Vagina (tissue), 2 donors: ENCODE data around the gene PTP4A2. TPM values are rescaled to one million over a fixed set of nuclear protein-coding genes. Genes with fewer than 3 reads are reported as not detected.

Experiments
- DNase-seq, 2 donors: peaks; one replicate each; pipeline ENCODE4 v3.0.0-alpha.2; 2017; ENCODE audit errors: extremely low spot score in 2 of 2
- H3K27ac ChIP-seq: fragments of 200-600 bp; sonication (generic); one replicate; pipeline ENCODE4 v1.5.1; 2019
- H3K27me3 ChIP-seq: fragments of 200-600 bp; sonication (generic); one replicate; pipeline ENCODE4 v1.5.1; 2019
- H3K36me3 ChIP-seq, 2 donors: fragments of 200-600 bp; sonication (generic); one replicate each; pipeline ENCODE4 v1.5.1; 2017 to 2019
- H3K4me1 ChIP-seq: fragments of 200-600 bp; sonication (generic); one replicate; pipeline ENCODE4 v1.5.1; 2019
- H3K4me3 ChIP-seq, 2 donors: fragments of 200-600 bp; sonication (generic); 1 replicate in 1 of 2; 2 replicates in 1 of 2; pipeline ENCODE4 v1.5.1; 2016 to 2019
- H3K9me3 ChIP-seq: fragments of 200-600 bp; sonication (generic); one replicate; pipeline ENCODE4 v1.5.1; 2019
- CTCF ChIP-seq, 3 experiments: fragments of 450-650 bp in 2 of 3; fragments of 200-600 bp in 1 of 3; sonication (generic) in 1 of 3; IDR thresholded peaks; one replicate each; pipeline ENCODE4 v1.5.1; 2017 to 2019; ENCODE audit warnings: antibody characterized with exemption in 3 of 3, mild to moderate bottlenecking in 2 of 3, moderate library complexity in 2 of 3
- POLR2A ChIP-seq, 2 donors: fragments of 450-650 bp; IDR thresholded peaks; one replicate each; pipeline ENCODE4 v1.6.1; 2017; ENCODE audit warnings: antibody characterized with exemption in 2 of 2, mild to moderate bottlenecking in 2 of 2, moderate library complexity in 2 of 2
- POLR2AphosphoS5 ChIP-seq, 2 donors: sonication (generic); formaldehyde crosslinking; IDR thresholded peaks; one replicate each; pipeline ENCODE4 v1.9.0; 2017; ENCODE audit warnings: antibody characterized with exemption in 2 of 2, mild to moderate bottlenecking in 2 of 2, low read depth in 1 of 2; ENCODE audit not compliant: insufficient read depth in 1 of 2
- intact Hi-C: fragments of 100-400 bp; cut with DNase I; formaldehyde crosslinking; loops from one replicate; pipeline ENCODE4 v1.15.1; 2023
- total RNA-seq: library from RNA; depleted of rRNA; stranded (reverse); fragments of >200 nt; gene quantifications from one replicate; pipeline ENCODE4 v1.2.3, GENCODE V29; 2016

Gene PTP4A2
- total RNA-seq, 1 donor from 2014 or later: 112 TPM

- DNase-seq: no peak
- peaks cover 33% of the 10 kb centered on the region for H3K4me1 ChIP-seq
- H3K4me3 ChIP-seq: no peak overlapping the region
- intact Hi-C loops: loop anchor here (10.0 kb wide), 1 partner anchor 145 kb away; the partner anchor contains the start of gene SPOCD1
- H3K9me3 ChIP-seq: no peaks in the 10 kb centered on the region
- H3K36me3 ChIP-seq: no peaks in the 10 kb centered on the region
- H3K27me3 ChIP-seq: no peaks in the 10 kb centered on the region
- no peak overlapping the region for H3K27ac ChIP-seq
- TF ChIP-seq POLR2A (IDR thresholded peaks at IDR 0.05) (no peak), POLR2AphosphoS5 (IDR thresholded peaks at IDR 0.05; ENCODE audit: insufficient read depth in 1 of 2, low read depth in 1 of 2) (no peak), CTCF (IDR thresholded peaks at IDR 0.05) (no peak)
Observed at GRCh38 chr1:31959521-31960340, 21.6 kb upstream of the PTP4A2 start.

- intact Hi-C loops: no loop called here
- no peak overlapping the region for H3K4me3 ChIP-seq
- no peaks in the 10 kb centered on the region for H3K27me3 ChIP-seq
- peaks cover 39% of the 10 kb centered on the region for H3K4me1 ChIP-seq
- DNase-seq: no peak
- TF ChIP-seq CTCF (IDR thresholded peaks at IDR 0.05): no peak
- TF ChIP-seq POLR2AphosphoS5 (IDR thresholded peaks at IDR 0.05; ENCODE audit: insufficient read depth in 1 of 2, low read depth in 1 of 2): no peak
- TF ChIP-seq POLR2A (IDR thresholded peaks at IDR 0.05): no peak
- H3K36me3 ChIP-seq: no peaks in the 10 kb centered on the region
- no peaks in the 10 kb centered on the region for H3K9me3 ChIP-seq
- peak overlapping the region; percentile 99 for H3K27ac ChIP-seq
Observed at GRCh38 chr1:31957701-31958674, 19.8 kb upstream of the PTP4A2 start.

GRCh38 chr1:31955917-31956736 lies 18.0 kb upstream of the PTP4A2 start:
- intact Hi-C loops: no loop called here
- Histone ChIP-seq H3K36me3 (no peaks in the 10 kb centered on the region), H3K9me3 (no peaks in the 10 kb centered on the region), H3K27ac (peak overlapping the region; percentile 99), H3K4me3 (no peak overlapping the region), H3K4me1 (peaks cover 39% of the 10 kb centered on the region), H3K27me3 (no peaks in the 10 kb centered on the region)
- peak in 1 of 2 donors; percentile 97 for DNase-seq
- peak in 1 of 3 experiments; percentile 43 for TF ChIP-seq CTCF (IDR thresholded peaks at IDR 0.05)
- TF ChIP-seq POLR2AphosphoS5 (IDR thresholded peaks at IDR 0.05; ENCODE audit: insufficient read depth in 1 of 2, low read depth in 1 of 2): peak; percentile 55 to 98
- no peak for TF ChIP-seq POLR2A (IDR thresholded peaks at IDR 0.05)

GRCh38 chr1:31954607-31955283 lies 16.6 kb upstream of the PTP4A2 start:
- Histone ChIP-seq H3K9me3 (no peaks in the 10 kb centered on the region), H3K36me3 (no peaks in the 10 kb centered on the region), H3K27ac (peak overlapping the region; percentile 99), H3K4me3 (no peak overlapping the region), H3K27me3 (no peaks in the 10 kb centered on the region), H3K4me1 (peaks cover 34% of the 10 kb centered on the region)
- no peak for TF ChIP-seq POLR2A (IDR thresholded peaks at IDR 0.05)
- peak; percentile 92 to 99 for TF ChIP-seq POLR2AphosphoS5 (IDR thresholded peaks at IDR 0.05; ENCODE audit: insufficient read depth in 1 of 2, low read depth in 1 of 2)
- no peak for TF ChIP-seq CTCF (IDR thresholded peaks at IDR 0.05)
- intact Hi-C loops: no loop called here
- DNase-seq: peak in 1 of 2 donors; percentile 96
